NT2/D1 (cell line): ENCODE results near the gene EMP2.

Experiments used
- SUZ12 ChIP-seq: IDR thresholded peaks from 2 replicates; pipeline ENCODE4 v1.6.1; 2011; ENCODE audit not compliant: insufficient read length, insufficient read depth; ENCODE audit errors: extremely low read depth
- YY1 ChIP-seq: IDR thresholded peaks from 2 replicates; pipeline ENCODE4 v1.6.1; 2011; ENCODE audit not compliant: insufficient read length, insufficient read depth

GRCh38 chr16:10610499-10611184 is 30.2 kb upstream of the EMP2 start:
- TF ChIP-seq YY1: no peak
- no peak for TF ChIP-seq SUZ12
